ENCODE results near the gene KRTAP5-8.

DNA sequence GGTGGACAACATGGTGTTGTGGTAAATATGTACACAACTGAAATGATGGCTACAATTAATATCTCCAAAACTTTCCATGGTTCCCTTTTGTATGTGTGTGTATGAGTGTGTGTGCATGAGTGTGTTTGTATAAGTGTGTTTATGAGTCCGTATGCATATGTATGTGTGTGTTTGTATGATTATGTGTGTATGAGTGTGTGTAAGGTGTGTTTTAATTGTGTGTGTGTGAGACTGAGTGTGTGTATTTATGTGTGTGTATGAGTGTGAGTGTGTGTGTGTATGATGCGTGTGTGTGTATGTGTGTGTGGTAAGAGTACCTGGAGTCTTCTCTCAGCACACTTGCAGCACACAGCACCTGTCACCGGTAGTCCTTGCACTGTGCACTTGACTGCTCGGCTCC, 18.2 kb downstream of the KRTAP5-8 start:
- TF ChIP-seq EZH2 (IDR thresholded peaks at IDR 0.05; ENCODE audit: insufficient read depth, poor library complexity, severe bottlenecking) = no peak
- TF ChIP-seq EZH2phosphoT487 (IDR thresholded peaks at IDR 0.05; ENCODE audit: insufficient read depth, low read depth) = no peak
